ENCODE data around the gene NEB. TPM values are rescaled to one million over a fixed set of nuclear protein-coding genes. Genes with fewer than 3 reads are reported as not detected.

The NEB gene
- total RNA-seq, 4 donors from 2014 or later = 0.07 to 0.47 (median 0.21) TPM

DNA sequence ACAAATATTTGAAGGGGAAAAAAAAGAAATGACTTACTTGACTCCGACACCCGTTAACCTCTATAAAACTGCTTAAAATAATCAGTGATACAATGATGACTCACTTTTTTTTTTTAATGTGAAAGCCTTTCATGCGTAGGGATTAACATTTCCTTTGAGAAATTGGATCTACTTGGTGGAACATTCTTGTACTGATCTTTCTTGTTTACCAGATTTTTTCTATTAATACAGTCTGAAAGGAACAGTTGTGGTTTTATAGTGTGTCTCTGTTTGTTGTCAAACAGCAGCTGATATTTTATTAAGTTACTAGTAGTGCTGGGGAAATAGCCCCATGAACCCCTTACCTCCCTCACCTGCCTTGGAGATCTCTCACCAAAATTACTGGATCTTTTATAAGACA, 40.2 kb upstream of the NEB start:
- 0 to 31% methylated on average over 3 of the region's 3 CpGs for WGBS, 2 donors (ENCODE audit: low coverage in 1 of 2)
- Histone ChIP-seq H3K4me3 (no peak overlapping the region), H3K36me3 (peaks cover 0 to 29% of the 10 kb centered on the region in 2 donors), H3K4me1 (peaks cover 0 to 27% (median 6%) of the 10 kb centered on the region in 3 donors), H3K27me3 (no peaks in the 10 kb centered on the region), H3K9me3 (no peaks in the 10 kb centered on the region), H3K27ac (peak overlapping the region in 3 of 4 donors; percentile 27 to 54 (median 42))
- TF ChIP-seq POLR2AphosphoS5 (IDR thresholded peaks at IDR 0.05) (peak; percentile 82), EP300 (IDR thresholded peaks at IDR 0.05) (no peak), POLR2A (IDR thresholded peaks at IDR 0.05) (no peak)
- ATAC-seq = no peak

DNA sequence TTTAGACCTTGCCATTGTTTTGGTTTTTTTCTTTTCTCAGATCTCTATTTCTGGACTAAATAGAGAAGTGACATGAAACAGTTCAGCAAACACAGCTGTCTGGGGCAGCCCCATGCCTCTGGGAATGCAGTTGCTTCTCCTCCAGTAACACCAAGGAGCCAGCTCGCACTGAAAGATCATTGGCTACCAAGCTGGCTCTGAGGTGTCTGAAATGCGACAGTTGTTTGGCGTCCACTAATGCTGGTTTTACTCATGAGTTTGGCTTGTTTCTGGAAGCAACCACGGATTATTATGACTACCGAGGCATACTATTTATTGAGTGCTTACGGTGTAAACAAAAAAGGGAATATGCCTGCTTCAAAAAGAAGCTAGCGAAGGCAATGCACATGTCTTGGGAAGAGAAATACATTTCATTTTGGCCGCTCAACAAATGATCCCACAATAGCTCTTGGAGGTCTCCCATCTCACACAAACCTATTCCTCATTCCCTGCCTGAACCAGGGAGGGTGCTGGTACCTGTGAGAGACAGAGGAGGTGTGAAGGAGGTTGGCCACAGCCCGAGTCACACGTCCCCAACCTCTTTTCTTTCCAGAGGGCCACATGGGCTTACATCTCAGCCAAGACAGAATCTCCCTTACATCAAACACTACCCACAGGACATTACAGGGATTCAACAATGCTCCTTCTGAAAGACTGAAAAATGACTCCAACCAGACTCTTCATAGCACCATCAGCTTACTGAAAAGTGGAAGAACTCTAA, 37.5 kb upstream of the NEB start:
- H3K27me3 ChIP-seq = no peaks in the 10 kb centered on the region
- ATAC-seq = peak; percentile 71
- H3K36me3 ChIP-seq = peaks cover 0 to 13% of the 10 kb centered on the region in 2 donors
- no peaks in the 10 kb centered on the region for H3K9me3 ChIP-seq
- H3K4me3 ChIP-seq = no peak overlapping the region
- peaks cover 0 to 27% (median 6%) of the 10 kb centered on the region in 3 donors for H3K4me1 ChIP-seq
- peak overlapping the region in 3 of 4 donors; percentile 45 to 60 (median 57) for H3K27ac ChIP-seq
- TF ChIP-seq POLR2AphosphoS5 (IDR thresholded peaks at IDR 0.05) (peak; percentile 89), CTCF (IDR thresholded peaks at IDR 0.05) (no peak)
- 15 to 37% methylated on average over 9 to 10 of the region's 10 CpGs for WGBS, 2 donors (ENCODE audit: low coverage in 1 of 2)

- no peak for ATAC-seq
- Histone ChIP-seq H3K27me3 (no peaks in the 10 kb centered on the region), H3K27ac (peak overlapping the region in 3 of 4 donors; percentile 43 to 60 (median 45))
Observed at GRCh38 chr2:151770995-151771394, 36.7 kb upstream of the NEB start.

DNA sequence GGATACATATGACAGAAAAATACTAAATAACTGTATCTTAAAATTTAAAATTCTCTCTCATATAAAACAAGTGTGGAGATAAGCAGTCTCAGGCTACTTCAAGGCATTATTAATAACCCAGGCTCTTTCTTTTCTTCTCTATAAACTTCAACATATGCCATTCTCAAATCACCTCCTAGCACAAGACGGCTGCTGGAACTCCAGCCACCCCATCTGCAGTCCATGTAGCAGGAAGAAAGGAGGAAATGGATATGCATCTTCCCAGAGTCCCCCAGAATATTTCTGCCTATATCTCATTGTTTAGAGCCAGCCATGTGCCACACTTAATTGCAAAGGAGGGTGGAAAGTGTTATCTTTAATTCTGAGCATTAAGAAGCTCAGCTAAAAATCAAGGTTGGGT, 35.3 kb upstream of the NEB start:
- H3K27me3 ChIP-seq = no peaks in the 10 kb centered on the region
- no peaks in the 10 kb centered on the region for H3K36me3 ChIP-seq
- peaks cover 0 to 21% (median 2%) of the 10 kb centered on the region in 3 donors for H3K4me1 ChIP-seq
- H3K9me3 ChIP-seq = no peaks in the 10 kb centered on the region
- no peak overlapping the region for H3K27ac ChIP-seq
- WGBS, 2 donors (ENCODE audit: low coverage in 1 of 2) = 100% methylated on average over 1 of the region's 1 CpG
- TF ChIP-seq POLR2AphosphoS5 (IDR thresholded peaks at IDR 0.05) (no peak), CTCF (IDR thresholded peaks at IDR 0.05) (no peak), POLR2A (IDR thresholded peaks at IDR 0.05) (no peak), EP300 (IDR thresholded peaks at IDR 0.05) (no peak)
- no peak overlapping the region for H3K4me3 ChIP-seq
- no peak for ATAC-seq

More at GRCh38 chr2:151770995-151771394, 36.7 kb upstream of the NEB start:
- TF ChIP-seq EP300 (IDR thresholded peaks at IDR 0.05) (no peak), POLR2A (IDR thresholded peaks at IDR 0.05) (no peak), CTCF (IDR thresholded peaks at IDR 0.05) (no peak), POLR2AphosphoS5 (IDR thresholded peaks at IDR 0.05) (no peak)
- 60 to 88% methylated on average over 1 to 2 of the region's 2 CpGs for WGBS, 2 donors (ENCODE audit: low coverage in 1 of 2)
- H3K9me3 ChIP-seq = no peaks in the 10 kb centered on the region
- H3K4me3 ChIP-seq = no peak overlapping the region
- peaks cover 0 to 27% (median 6%) of the 10 kb centered on the region in 3 donors for H3K4me1 ChIP-seq
- peaks cover 0 to 5% of the 10 kb centered on the region in 2 donors for H3K36me3 ChIP-seq

DNA sequence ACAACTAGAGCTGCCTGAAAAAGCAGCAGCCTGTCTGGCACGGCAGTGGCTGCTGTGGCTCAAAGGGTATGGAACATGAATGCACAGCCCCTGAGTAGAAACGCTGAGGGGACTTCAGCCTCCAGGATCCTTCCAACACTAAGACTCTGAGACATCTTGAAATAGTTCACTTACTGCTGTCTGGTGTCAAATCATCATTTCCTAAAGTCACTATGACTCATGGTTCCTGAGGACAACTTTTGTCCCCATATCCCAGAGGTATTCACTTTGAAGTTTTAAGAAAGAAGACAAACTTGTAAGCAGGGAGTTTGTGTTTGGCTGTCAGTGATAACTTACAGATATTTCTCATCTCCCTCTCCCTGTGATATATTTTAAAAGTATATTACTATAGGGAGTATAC, 33.3 kb upstream of the NEB start:
- WGBS, 2 donors (ENCODE audit: low coverage in 1 of 2) = 46 to 90% methylated on average over 2 of the region's 2 CpGs

More for the DNA sequence above, 33.3 kb upstream of the NEB start:
- H3K9me3 ChIP-seq = no peaks in the 10 kb centered on the region
- ATAC-seq = no peak
- H3K4me3 ChIP-seq = no peak overlapping the region
- peaks cover 0 to 13% (median 2%) of the 10 kb centered on the region in 3 donors for H3K4me1 ChIP-seq
- TF ChIP-seq POLR2A (IDR thresholded peaks at IDR 0.05) (no peak), EP300 (IDR thresholded peaks at IDR 0.05) (no peak), CTCF (IDR thresholded peaks at IDR 0.05) (no peak)
- no peak overlapping the region for H3K27ac ChIP-seq
- no peaks in the 10 kb centered on the region for H3K36me3 ChIP-seq
- H3K27me3 ChIP-seq = no peaks in the 10 kb centered on the region

Data from gastroesophageal sphincter (tissue), 4 donors.